T-helper 1 cell treated with Interleukin-12 subunit alpha and Interleukin-12 subunit beta and Interleukin-4 antibody, amounts not matched to agents 30 μg/mL and 1 μg/mL, for 36 hours (primary cell): Measurements from ENCODE around the gene DHDDS.
"Not testable (repeated sequence)": the region's sequence is repeated elsewhere in the genome, so short reads cannot be mapped to it uniquely, and the experiment has no call there.

Experiments used
- H3K27ac Mint-ChIP-seq: one replicate; pipeline ENCODE4 v1.8.0; 2021; ENCODE audit warnings: mild to moderate bottlenecking, mixed read lengths
- H3K27me3 Mint-ChIP-seq: one replicate; pipeline ENCODE4 v1.8.0; 2021; ENCODE audit warnings: low read depth, mixed read lengths
- H3K36me3 Mint-ChIP-seq: one replicate; pipeline ENCODE4 v1.8.0; 2021; ENCODE audit warnings: low read depth, mixed read lengths
- H3K4me1 Mint-ChIP-seq: one replicate; pipeline ENCODE4 v1.8.0; 2021; ENCODE audit warnings: low read depth, mixed read lengths
- H3K4me3 Mint-ChIP-seq: one replicate; pipeline ENCODE4 v1.8.0; 2021; ENCODE audit warnings: mild to moderate bottlenecking, moderate library complexity, mixed read lengths
- H3K9me3 Mint-ChIP-seq: one replicate; pipeline ENCODE4 v1.8.0; 2021; ENCODE audit warnings: mixed read lengths

Gene DHDDS

DNA sequence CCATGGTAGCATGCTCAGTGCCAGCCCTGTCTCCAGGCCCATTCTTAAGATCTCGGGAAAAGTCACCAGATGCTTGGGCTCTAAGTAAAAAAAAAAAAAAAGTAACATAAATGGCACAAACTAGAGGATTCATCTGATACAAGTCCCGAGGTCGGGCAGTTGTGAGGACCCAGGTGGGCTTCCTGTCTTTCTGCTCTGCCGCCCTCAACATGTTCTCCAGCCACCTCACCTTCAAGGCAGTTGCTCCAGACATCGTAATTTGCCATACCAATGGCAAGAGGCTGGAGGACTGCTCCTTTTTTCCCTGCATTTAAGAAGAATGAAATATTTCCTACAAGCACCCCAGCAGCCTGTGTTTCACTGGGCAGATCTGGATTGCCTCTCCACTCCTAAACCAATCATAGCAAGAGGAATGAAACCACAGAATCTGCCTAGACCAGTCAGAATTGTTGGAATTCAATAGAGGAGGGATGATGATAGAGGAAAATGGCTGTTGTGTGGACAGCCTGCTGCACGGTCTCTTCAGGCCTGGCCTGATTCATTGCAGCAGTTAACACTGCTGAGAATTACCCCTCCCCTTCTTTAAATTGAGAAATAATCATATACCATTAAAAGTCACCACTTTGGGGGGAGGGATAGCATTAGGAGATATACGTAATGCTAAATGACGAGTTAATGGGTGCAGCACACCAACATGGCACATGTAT lies 45.5 kb downstream of the DHDDS start:
- Mint-ChIP-seq H3K36me3 (peaks cover 46% of the 10 kb centered on the region), H3K4me3 (no peak overlapping the region), H3K27me3 (no peaks in the 10 kb centered on the region), H3K9me3 (no peaks in the 10 kb centered on the region), H3K27ac (no peak overlapping the region), H3K4me1 (peaks cover 23% of the 10 kb centered on the region)

- Mint-ChIP-seq H3K27me3 (no peaks in the 10 kb centered on the region), H3K36me3 (peaks cover 44% of the 10 kb centered on the region), H3K27ac (no peak overlapping the region), H3K4me1 (peaks cover 25% of the 10 kb centered on the region), H3K4me3 (no peak overlapping the region), H3K9me3 (no peaks in the 10 kb centered on the region)
Observed at GRCh38 chr1:26478159-26478558, 46.0 kb downstream of the DHDDS start.

GRCh38 chr1:26478988-26479387 lies 46.9 kb downstream of the DHDDS start:
- no peaks in the 10 kb centered on the region for H3K27me3 Mint-ChIP-seq
- no peak overlapping the region for H3K4me3 Mint-ChIP-seq
- H3K27ac Mint-ChIP-seq: no peak overlapping the region
- peaks cover 23% of the 10 kb centered on the region for H3K4me1 Mint-ChIP-seq
- H3K9me3 Mint-ChIP-seq: no peaks in the 10 kb centered on the region
- H3K36me3 Mint-ChIP-seq: peaks cover 36% of the 10 kb centered on the region

DNA sequence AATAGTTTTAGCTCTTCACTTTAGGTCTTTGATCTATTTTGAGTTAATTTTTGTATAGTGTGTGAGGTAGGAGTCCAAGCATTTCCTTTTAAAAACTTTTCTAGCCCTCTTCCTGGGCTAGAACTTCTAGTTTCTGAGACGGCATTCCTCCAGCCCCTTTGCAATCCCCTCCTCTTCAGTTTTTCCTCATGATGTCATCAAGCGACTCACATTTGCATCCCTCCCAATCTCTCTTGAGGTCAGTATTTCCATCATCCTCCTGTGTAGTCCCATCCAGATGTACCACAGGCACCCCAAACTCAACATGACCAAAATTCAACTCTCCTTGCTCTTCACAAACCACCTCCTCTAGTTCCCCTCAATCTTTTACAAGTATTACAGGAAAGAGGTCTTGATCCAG lies 50.8 kb downstream of the DHDDS start:
- Mint-ChIP-seq H3K27me3 (no peaks in the 10 kb centered on the region), H3K4me1 (peaks cover 3% of the 10 kb centered on the region), H3K4me3 (no peak overlapping the region), H3K36me3 (peaks cover 6% of the 10 kb centered on the region), H3K27ac (no peak overlapping the region), H3K9me3 (no peaks in the 10 kb centered on the region)

- no peak overlapping the region for H3K27ac Mint-ChIP-seq
- H3K36me3 Mint-ChIP-seq: peaks cover 1% of the 10 kb centered on the region
- no peaks in the 10 kb centered on the region for H3K9me3 Mint-ChIP-seq
- no peak overlapping the region for H3K4me3 Mint-ChIP-seq
- H3K4me1 Mint-ChIP-seq: peaks cover 3% of the 10 kb centered on the region
- no peaks in the 10 kb centered on the region for H3K27me3 Mint-ChIP-seq
Observed at GRCh38 chr1:26483980-26484379, 51.9 kb downstream of the DHDDS start.

DNA sequence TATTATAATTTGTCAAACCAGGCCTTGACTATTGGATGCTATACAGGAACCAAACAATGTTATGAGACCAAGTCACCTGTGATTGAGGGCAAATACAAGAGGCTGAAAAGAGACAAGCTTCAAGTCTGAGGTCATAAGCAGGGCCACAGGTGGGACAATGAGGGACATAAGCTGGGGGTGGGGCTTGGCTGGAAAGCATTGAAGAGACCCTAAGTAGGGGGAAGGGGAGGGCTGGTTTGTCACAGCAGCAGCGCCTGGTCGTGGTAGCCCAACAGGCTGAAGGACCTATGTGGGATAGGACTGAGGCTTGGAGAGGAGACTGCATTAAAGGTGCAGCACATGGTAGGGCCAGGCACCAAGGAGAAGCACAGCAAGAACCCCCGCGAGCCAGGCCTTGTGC lies 58.0 kb downstream of the DHDDS start:
- Mint-ChIP-seq H3K36me3 (no peaks in the 10 kb centered on the region), H3K27me3 (no peaks in the 10 kb centered on the region), H3K9me3 (no peaks in the 10 kb centered on the region), H3K27ac (no peak overlapping the region), H3K4me3 (no peak overlapping the region), H3K4me1 (no peaks in the 10 kb centered on the region)

DNA sequence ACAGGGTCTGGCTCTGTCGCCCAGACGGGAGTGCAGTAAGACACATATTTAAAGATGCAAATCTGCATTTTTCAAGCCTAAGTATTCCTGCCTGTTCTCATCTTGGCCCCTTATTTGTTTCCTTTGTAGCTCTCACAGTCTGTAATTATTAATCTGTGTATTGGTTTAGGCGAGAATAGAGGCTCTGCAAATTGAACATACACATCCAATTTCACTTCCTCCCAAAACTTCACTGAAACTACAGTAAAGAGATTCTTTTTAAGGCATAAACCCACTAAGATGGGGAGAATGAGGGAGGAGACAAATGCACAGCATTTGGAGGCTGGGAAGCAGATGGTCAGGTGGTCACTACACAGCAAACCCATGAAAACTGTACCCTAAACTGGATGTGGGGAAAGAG lies 61.1 kb downstream of the DHDDS start:
- Mint-ChIP-seq H3K27ac (no peak overlapping the region), H3K4me3 (no peak overlapping the region), H3K4me1 (peaks cover 6% of the 10 kb centered on the region), H3K9me3 (no peaks in the 10 kb centered on the region), H3K36me3 (no peaks in the 10 kb centered on the region), H3K27me3 (no peaks in the 10 kb centered on the region)

DNA sequence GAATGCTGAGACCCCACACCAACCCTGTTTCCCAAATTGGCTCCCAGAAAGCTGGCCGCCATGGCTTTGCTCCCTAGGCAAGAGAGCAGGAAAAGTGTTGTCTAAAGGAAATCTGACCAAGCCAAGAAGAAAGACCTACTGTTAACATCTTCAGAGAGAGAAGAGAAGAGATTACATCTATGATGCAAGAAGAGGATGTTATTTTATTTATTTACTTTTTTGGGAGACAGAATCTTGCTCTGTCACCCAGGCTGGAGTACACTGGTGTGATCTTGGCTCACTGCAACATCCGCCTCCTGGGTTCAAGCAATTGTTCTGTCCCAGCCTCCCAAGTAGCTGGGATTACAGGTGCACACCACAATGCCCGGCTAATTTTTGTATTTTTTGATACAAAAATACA lies 61.8 kb downstream of the DHDDS start:
- Mint-ChIP-seq H3K4me1 (peaks cover 6% of the 10 kb centered on the region), H3K9me3 (no peaks in the 10 kb centered on the region), H3K4me3 (no peak overlapping the region), H3K36me3 (no peaks in the 10 kb centered on the region), H3K27ac (no peak overlapping the region), H3K27me3 (no peaks in the 10 kb centered on the region)

DNA sequence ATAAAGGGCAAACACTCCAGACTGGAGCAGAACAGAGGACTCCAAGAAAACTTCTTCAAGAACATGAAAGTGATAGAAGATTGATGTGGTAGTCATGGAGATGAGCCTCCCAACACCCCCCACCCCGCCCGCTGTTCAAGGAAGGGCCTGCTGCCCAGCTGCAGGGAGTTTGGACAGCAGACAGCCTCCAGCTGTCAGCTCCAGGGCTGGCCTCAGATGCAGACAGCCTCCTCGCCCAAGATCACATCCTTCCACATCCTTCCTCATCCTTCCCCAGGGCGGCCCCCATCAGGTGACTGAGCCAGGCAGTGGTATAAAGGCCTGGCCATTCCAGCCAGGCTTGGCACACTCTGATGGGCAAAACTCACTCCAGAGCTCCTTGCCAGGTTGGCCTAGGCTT lies 64.7 kb downstream of the DHDDS start:
- Mint-ChIP-seq H3K36me3 (no peaks in the 10 kb centered on the region), H3K4me3 (no peak overlapping the region), H3K27ac (no peak overlapping the region), H3K4me1 (peaks cover 12% of the 10 kb centered on the region), H3K9me3 (no peaks in the 10 kb centered on the region), H3K27me3 (no peaks in the 10 kb centered on the region)

DNA sequence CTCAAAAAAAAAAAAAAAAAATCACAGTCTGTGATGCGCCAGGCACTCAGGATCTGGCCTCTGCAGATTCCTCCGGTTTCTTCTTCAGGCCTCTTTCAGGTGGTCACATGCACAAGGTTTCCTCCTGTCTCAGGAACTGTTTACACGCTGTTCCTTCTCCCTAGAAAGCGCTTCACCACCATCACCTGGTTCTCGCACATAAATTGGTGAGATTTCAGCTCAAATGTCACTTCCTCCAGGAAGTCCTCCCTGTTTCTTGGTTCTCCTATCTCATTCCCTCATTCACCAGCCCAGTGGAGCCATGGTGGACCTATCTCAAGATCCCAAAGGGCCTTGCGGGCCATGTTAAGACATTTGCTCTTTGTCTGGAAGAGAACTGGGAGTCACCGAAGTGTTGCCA lies 66.8 kb downstream of the DHDDS start:
- no peaks in the 10 kb centered on the region for H3K27me3 Mint-ChIP-seq
- H3K4me1 Mint-ChIP-seq: peaks cover 15% of the 10 kb centered on the region
- no peaks in the 10 kb centered on the region for H3K9me3 Mint-ChIP-seq
- no peak overlapping the region for H3K4me3 Mint-ChIP-seq
- peak overlapping the region; percentile 26 for H3K27ac Mint-ChIP-seq
- no peaks in the 10 kb centered on the region for H3K36me3 Mint-ChIP-seq

GRCh38 chr1:26500488-26501175 lies 68.5 kb downstream of the DHDDS start:
- H3K9me3 Mint-ChIP-seq: no peaks in the 10 kb centered on the region
- H3K36me3 Mint-ChIP-seq: no peaks in the 10 kb centered on the region
- no peaks in the 10 kb centered on the region for H3K27me3 Mint-ChIP-seq
- peaks cover 15% of the 10 kb centered on the region for H3K4me1 Mint-ChIP-seq
- peak overlapping the region; percentile 92 for H3K27ac Mint-ChIP-seq
- H3K4me3 Mint-ChIP-seq: peak overlapping the region; percentile 86

DNA sequence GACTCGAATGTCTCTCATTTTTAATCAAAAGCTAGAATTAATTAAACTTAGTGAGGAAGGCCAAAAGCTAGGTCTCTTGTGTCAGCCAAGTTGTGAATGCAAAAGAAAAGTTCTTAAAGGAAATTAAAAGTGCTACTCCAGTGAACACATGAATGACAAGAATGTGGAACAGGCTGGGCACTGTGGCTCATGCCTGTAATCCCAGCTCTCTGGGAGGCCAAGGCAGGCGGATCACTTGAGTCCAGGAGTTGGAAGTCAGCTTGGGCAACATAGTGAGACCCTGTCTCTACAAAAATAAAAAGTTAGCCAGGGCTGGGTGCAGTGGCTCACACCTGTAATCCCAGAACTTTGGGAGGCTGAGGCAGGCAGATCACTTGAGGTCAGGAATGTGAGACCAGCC lies 78.6 kb downstream of the DHDDS start:
- not testable (repeated sequence) for H3K4me3 Mint-ChIP-seq, H3K4me1 Mint-ChIP-seq, H3K36me3 Mint-ChIP-seq, H3K27me3 Mint-ChIP-seq, H3K27ac Mint-ChIP-seq, H3K9me3 Mint-ChIP-seq

GRCh38 chr1:26515836-26516235 lies 83.7 kb downstream of the DHDDS start:
- not testable (repeated sequence) for H3K4me3 Mint-ChIP-seq, H3K9me3 Mint-ChIP-seq, H3K27ac Mint-ChIP-seq, H3K4me1 Mint-ChIP-seq, H3K36me3 Mint-ChIP-seq, H3K27me3 Mint-ChIP-seq

DNA sequence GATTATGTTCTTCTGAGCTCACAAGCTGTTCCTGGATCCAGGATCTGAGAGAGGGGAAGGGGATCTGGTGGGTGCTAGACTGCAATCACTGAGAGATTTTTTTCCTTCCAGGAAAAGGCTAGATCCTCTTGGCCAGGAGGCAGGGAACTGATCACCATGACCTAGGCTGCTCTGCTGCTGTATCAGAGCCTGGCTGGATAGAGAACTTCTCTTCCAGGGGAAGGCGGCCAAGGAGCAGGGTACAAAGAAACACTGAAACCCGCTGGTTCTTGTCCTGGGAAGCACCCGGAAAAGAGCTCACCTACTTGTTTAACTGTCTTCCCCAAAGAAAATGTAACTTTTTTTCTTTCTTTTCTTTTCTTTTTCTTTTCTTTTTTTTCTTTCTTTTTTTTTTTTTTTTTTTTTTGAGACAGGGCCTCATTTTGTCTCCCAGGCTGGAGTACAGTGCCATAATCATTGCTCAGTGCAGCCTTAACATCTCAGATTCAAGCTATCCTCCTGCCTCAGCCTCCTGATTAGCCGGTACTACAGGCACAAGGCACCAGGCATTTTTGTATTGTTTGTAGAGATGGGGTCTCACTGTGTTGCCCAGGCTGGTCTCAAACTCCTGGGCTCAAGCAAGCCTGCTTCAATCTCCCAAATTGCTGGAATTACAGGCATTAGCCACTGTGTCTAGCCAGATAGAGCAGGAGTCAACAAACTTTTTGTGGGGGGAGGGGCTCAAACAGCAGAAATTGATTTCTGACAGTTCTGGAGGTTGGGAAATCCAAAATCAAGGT lies 85.1 kb downstream of the DHDDS start:
- H3K4me1 Mint-ChIP-seq: no peaks in the 10 kb centered on the region
- no peaks in the 10 kb centered on the region for H3K9me3 Mint-ChIP-seq
- no peaks in the 10 kb centered on the region for H3K36me3 Mint-ChIP-seq
- H3K4me3 Mint-ChIP-seq: no peak overlapping the region
- H3K27ac Mint-ChIP-seq: no peak overlapping the region
- H3K27me3 Mint-ChIP-seq: peaks cover 17% of the 10 kb centered on the region

DNA sequence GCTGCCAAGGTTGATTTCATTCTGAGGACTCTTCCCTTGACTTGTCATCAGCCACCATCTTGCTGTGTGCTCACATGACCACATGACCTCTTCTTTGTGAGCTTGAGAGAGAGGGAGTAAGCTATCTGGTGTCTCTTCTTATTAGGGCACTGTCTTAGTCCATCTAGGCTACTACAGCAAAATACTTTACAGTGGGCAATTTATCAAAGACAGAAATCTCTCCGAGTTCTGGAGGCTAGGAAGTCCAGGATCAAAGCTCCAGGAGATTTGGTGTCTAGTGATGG lies 85.6 kb downstream of the DHDDS start:
- H3K4me1 Mint-ChIP-seq: no peaks in the 10 kb centered on the region
- peaks cover 19% of the 10 kb centered on the region for H3K27me3 Mint-ChIP-seq
- no peak overlapping the region for H3K4me3 Mint-ChIP-seq
- no peaks in the 10 kb centered on the region for H3K36me3 Mint-ChIP-seq
- no peaks in the 10 kb centered on the region for H3K9me3 Mint-ChIP-seq
- no peak overlapping the region for H3K27ac Mint-ChIP-seq
